Activated T-cell treated with anti-CD3 and anti-CD28 coated beads, Interleukin-2, amount 50 U/mL, for 4 hours (primary cell): ENCODE measurements around the gene DHRS12. TPM values are rescaled to one million over a fixed set of nuclear protein-coding genes. Genes with fewer than 3 reads are reported as not detected.

ENCODE experiments used
- ATAC-seq, 2 donors: fragments of 200-7000 bp; cut with Tn5 transposase; one replicate each; pipeline ENCODE4 v1.10.0; 2021
- DNase-seq: peaks from one replicate; pipeline ENCODE4 v3.0.0-alpha.2; 2020
- H3K27me3 Mint-ChIP-seq: one replicate; pipeline ENCODE4 v1.8.0; 2021; ENCODE audit warnings: low read depth, mixed read lengths
- H3K36me3 Mint-ChIP-seq: one replicate; pipeline ENCODE4 v1.8.0; 2022; ENCODE audit warnings: mixed read lengths; ENCODE audit not compliant: insufficient read depth
- H3K4me1 Mint-ChIP-seq: one replicate; pipeline ENCODE4 v1.8.0; 2021; ENCODE audit warnings: low read depth, mixed read lengths
- H3K4me3 Mint-ChIP-seq: one replicate; pipeline ENCODE4 v1.8.0; 2021; ENCODE audit warnings: mild to moderate bottlenecking, moderate library complexity, mixed read lengths
- H3K9me3 Mint-ChIP-seq: one replicate; pipeline ENCODE4 v1.8.0; 2021; ENCODE audit warnings: mixed read lengths
- total RNA-seq, 3 donors: library from RNA; stranded (reverse); gene quantifications; one replicate each; pipeline ENCODE4 v1.2.1, GENCODE V29; 2021

The DHRS12 gene
- total RNA-seq, 3 donors from 2014 or later, result 3.5 to 4.1 (median 3.6) TPM

GRCh38 chr13:51786425-51787265 lies 17.3 kb downstream of the DHRS12 start:
- Mint-ChIP-seq H3K36me3 (peaks cover 15% of the 10 kb centered on the region), H3K4me3 (no peak overlapping the region)

GRCh38 chr13:51785712-51786424 lies 18.1 kb downstream of the DHRS12 start:
- peaks cover 14% of the 10 kb centered on the region for H3K36me3 Mint-ChIP-seq
- no peaks in the 10 kb centered on the region for H3K27me3 Mint-ChIP-seq
- no peaks in the 10 kb centered on the region for H3K9me3 Mint-ChIP-seq
- DNase-seq (no peak), ATAC-seq (no peak)
- H3K4me1 Mint-ChIP-seq, result no peaks in the 10 kb centered on the region
- no peak overlapping the region for H3K4me3 Mint-ChIP-seq

More at GRCh38 chr13:51786425-51787265, 17.3 kb downstream of the DHRS12 start:
- Mint-ChIP-seq H3K27me3 (no peaks in the 10 kb centered on the region), H3K4me1 (no peaks in the 10 kb centered on the region), H3K9me3 (no peaks in the 10 kb centered on the region)
- DNase-seq, result no peak
- no peak for ATAC-seq

- H3K4me3 Mint-ChIP-seq, result no peak overlapping the region
- peaks cover 10% of the 10 kb centered on the region for H3K36me3 Mint-ChIP-seq
- no peaks in the 10 kb centered on the region for H3K27me3 Mint-ChIP-seq
- no peak for DNase-seq
- H3K4me1 Mint-ChIP-seq, result no peaks in the 10 kb centered on the region
- no peaks in the 10 kb centered on the region for H3K9me3 Mint-ChIP-seq
- no peak for ATAC-seq
Measured at GRCh38 chr13:51784097-51784496, 19.9 kb downstream of the DHRS12 start.

- DNase-seq (no peak), ATAC-seq (no peak)
- Mint-ChIP-seq H3K4me3 (no peak overlapping the region), H3K4me1 (no peaks in the 10 kb centered on the region), H3K36me3 (peaks cover 11% of the 10 kb centered on the region), H3K27me3 (no peaks in the 10 kb centered on the region), H3K9me3 (no peaks in the 10 kb centered on the region)
Measured at GRCh38 chr13:51783428-51784094, 20.4 kb downstream of the DHRS12 start.

- Mint-ChIP-seq H3K4me3 (no peak overlapping the region), H3K4me1 (no peaks in the 10 kb centered on the region), H3K36me3 (peaks cover 7% of the 10 kb centered on the region), H3K9me3 (no peaks in the 10 kb centered on the region), H3K27me3 (no peaks in the 10 kb centered on the region)
- DNase-seq (no peak), ATAC-seq (no peak)
Measured at GRCh38 chr13:51782026-51782710, 21.8 kb downstream of the DHRS12 start.

GRCh38 chr13:51781246-51782022 lies 22.5 kb downstream of the DHRS12 start:
- Mint-ChIP-seq H3K36me3 (peaks cover 7% of the 10 kb centered on the region), H3K27me3 (no peaks in the 10 kb centered on the region), H3K4me3 (no peak overlapping the region), H3K9me3 (no peaks in the 10 kb centered on the region), H3K4me1 (no peaks in the 10 kb centered on the region)
- DNase-seq (no peak), ATAC-seq (peak; percentile 58 to 63)

- DNase-seq (no peak), ATAC-seq (no peak)
- H3K4me1 Mint-ChIP-seq, result no peaks in the 10 kb centered on the region
- no peaks in the 10 kb centered on the region for H3K9me3 Mint-ChIP-seq
- no peaks in the 10 kb centered on the region for H3K27me3 Mint-ChIP-seq
- peaks cover 7% of the 10 kb centered on the region for H3K36me3 Mint-ChIP-seq
- H3K4me3 Mint-ChIP-seq, result no peak overlapping the region
Measured at GRCh38 chr13:51780099-51780498, 23.9 kb downstream of the DHRS12 start.

GRCh38 chr13:51778392-51778791 lies 25.6 kb downstream of the DHRS12 start:
- no peaks in the 10 kb centered on the region for H3K27me3 Mint-ChIP-seq
- H3K4me1 Mint-ChIP-seq, result no peaks in the 10 kb centered on the region
- no peak overlapping the region for H3K4me3 Mint-ChIP-seq
- peaks cover 7% of the 10 kb centered on the region for H3K36me3 Mint-ChIP-seq
- no peak for ATAC-seq
- H3K9me3 Mint-ChIP-seq, result no peaks in the 10 kb centered on the region
- DNase-seq, result no peak

GRCh38 chr13:51777921-51778320 lies 26.0 kb downstream of the DHRS12 start:
- no peak for DNase-seq
- Mint-ChIP-seq H3K4me1 (no peaks in the 10 kb centered on the region), H3K36me3 (peaks cover 7% of the 10 kb centered on the region), H3K27me3 (no peaks in the 10 kb centered on the region), H3K9me3 (no peaks in the 10 kb centered on the region), H3K4me3 (no peak overlapping the region)
- no peak for ATAC-seq

GRCh38 chr13:51776179-51776578 lies 27.8 kb downstream of the DHRS12 start:
- no peaks in the 10 kb centered on the region for H3K27me3 Mint-ChIP-seq
- no peak overlapping the region for H3K4me3 Mint-ChIP-seq
- no peaks in the 10 kb centered on the region for H3K4me1 Mint-ChIP-seq
- ATAC-seq (no peak), DNase-seq (no peak)
- peaks cover 4% of the 10 kb centered on the region for H3K36me3 Mint-ChIP-seq
- no peaks in the 10 kb centered on the region for H3K9me3 Mint-ChIP-seq

- DNase-seq (no peak), ATAC-seq (no peak)
- H3K36me3 Mint-ChIP-seq, result peaks cover 3% of the 10 kb centered on the region
- no peak overlapping the region for H3K4me3 Mint-ChIP-seq
- no peaks in the 10 kb centered on the region for H3K4me1 Mint-ChIP-seq
- no peaks in the 10 kb centered on the region for H3K27me3 Mint-ChIP-seq
- H3K9me3 Mint-ChIP-seq, result no peaks in the 10 kb centered on the region
Measured at GRCh38 chr13:51773515-51773914, 30.4 kb downstream of the DHRS12 start.

GRCh38 chr13:51772781-51773180 lies 31.2 kb downstream of the DHRS12 start:
- Mint-ChIP-seq H3K4me3 (no peak overlapping the region), H3K4me1 (no peaks in the 10 kb centered on the region), H3K9me3 (no peaks in the 10 kb centered on the region), H3K36me3 (peaks cover 7% of the 10 kb centered on the region), H3K27me3 (no peaks in the 10 kb centered on the region)
- DNase-seq (no peak), ATAC-seq (no peak)

- Mint-ChIP-seq H3K4me3 (no peak overlapping the region), H3K9me3 (no peaks in the 10 kb centered on the region), H3K36me3 (peaks cover 7% of the 10 kb centered on the region), H3K27me3 (no peaks in the 10 kb centered on the region), H3K4me1 (no peaks in the 10 kb centered on the region)
- DNase-seq (no peak), ATAC-seq (no peak)
Measured at GRCh38 chr13:51772105-51772455, 31.9 kb downstream of the DHRS12 start.
